NCI-H1092 treated with DMSO at 0.1 percent for 48 hours (cell line): ENCODE data around the gene RNF157.

Source experiments
- DNase-seq: peaks from one replicate; lab custom pipeline; 2025; lab: John Stamatoyannopoulos, UW

RNF157 gene

GRCh38 chr17:76240461-76241203, at the start of gene RNF157:
RNF157 (minus strand) TSS chr17:76240493; CDS start chr17:76240240, 253 bp downstream.
- DNase-seq = peak; percentile 39

GRCh38 chr17:76281573-76282371, 41.5 kb upstream of the RNF157 start:
- DNase-seq = peak; percentile 44

GRCh38 chr17:76280650-76281049, 40.4 kb upstream of the RNF157 start:
- no peak for DNase-seq

- no peak for DNase-seq
Measured at GRCh38 chr17:76279742-76280287, 39.5 kb upstream of the RNF157 start.

GRCh38 chr17:76278952-76279741, 38.9 kb upstream of the RNF157 start:
- peak; percentile 58 for DNase-seq

GRCh38 chr17:76278268-76278908, 38.1 kb upstream of the RNF157 start:
- DNase-seq = no peak

GRCh38 chr17:76277300-76278267, 37.3 kb upstream of the RNF157 start:
- no peak for DNase-seq

- DNase-seq = no peak
Measured at GRCh38 chr17:76276461-76277299, 36.4 kb upstream of the RNF157 start.

GRCh38 chr17:76276069-76276431, 35.8 kb upstream of the RNF157 start:
- DNase-seq = no peak

GRCh38 chr17:76275382-76276068, 35.2 kb upstream of the RNF157 start:
- DNase-seq = no peak

GRCh38 chr17:76274112-76274956, 34.0 kb upstream of the RNF157 start:
- no peak for DNase-seq

- no peak for DNase-seq
Measured at GRCh38 chr17:76273445-76274111, 33.3 kb upstream of the RNF157 start.

- DNase-seq = no peak
Measured at GRCh38 chr17:76272541-76273444, 32.5 kb upstream of the RNF157 start.

- DNase-seq = no peak
Measured at GRCh38 chr17:76271669-76272540, 31.6 kb upstream of the RNF157 start.
